ENCODE results near the gene OR5A1. TPM values are rescaled to one million over a fixed set of nuclear protein-coding genes. Genes with fewer than 3 reads are reported as not detected.

The OR5A1 gene
- total and polyA plus RNA-seq, 2 experiments from 2014 or later: not detected

- DNase-seq (ENCODE audit: low read depth in 1 of 2, low spot score in 1 of 2): no peak
- TF ChIP-seq CTCF (IDR thresholded peaks at IDR 0.05; ENCODE audit: low read depth, low read length): no peak
- no peak overlapping the region for H3K4me3 ChIP-seq
- H3K4me1 ChIP-seq (ENCODE audit: low read depth): no peaks in the 10 kb centered on the region
- H3K9me3 ChIP-seq (ENCODE audit: low read depth): no peaks in the 10 kb centered on the region
- H3K27me3 ChIP-seq: no peaks in the 10 kb centered on the region
- no peaks in the 10 kb centered on the region for H3K36me3 ChIP-seq
- no peak overlapping the region for H3K27ac ChIP-seq
These were observed 22.6 kb upstream of the OR5A1 start for GRCh38 chr11:59413646-59414045.

- Histone ChIP-seq H3K36me3 (no peaks in the 10 kb centered on the region), H3K27me3 (no peaks in the 10 kb centered on the region), H3K4me1 (ENCODE audit: low read depth) (peaks cover 2% of the 10 kb centered on the region), H3K4me3 (no peak overlapping the region), H3K9me3 (ENCODE audit: low read depth) (no peaks in the 10 kb centered on the region), H3K27ac (no peak overlapping the region)
- no peak for TF ChIP-seq CTCF (IDR thresholded peaks at IDR 0.05; ENCODE audit: low read depth, low read length)
- DNase-seq (ENCODE audit: low read depth in 1 of 2, low spot score in 1 of 2): no peak
These were observed 21.2 kb upstream of the OR5A1 start for GRCh38 chr11:59415111-59415510.

- H3K4me3 ChIP-seq: no peak overlapping the region
- no peak overlapping the region for H3K27ac ChIP-seq
- no peaks in the 10 kb centered on the region for H3K36me3 ChIP-seq
- TF ChIP-seq CTCF (IDR thresholded peaks at IDR 0.05; ENCODE audit: low read depth, low read length): no peak
- H3K27me3 ChIP-seq: no peaks in the 10 kb centered on the region
- no peaks in the 10 kb centered on the region for H3K9me3 ChIP-seq (ENCODE audit: low read depth)
- DNase-seq (ENCODE audit: low read depth in 1 of 2, low spot score in 1 of 2): no peak
- peaks cover 2% of the 10 kb centered on the region for H3K4me1 ChIP-seq (ENCODE audit: low read depth)
These were observed 19.7 kb upstream of the OR5A1 start for GRCh38 chr11:59416613-59417012.

GRCh38 chr11:59417023-59417422 lies 19.2 kb upstream of the OR5A1 start:
- no peaks in the 10 kb centered on the region for H3K27me3 ChIP-seq
- H3K9me3 ChIP-seq (ENCODE audit: low read depth): no peaks in the 10 kb centered on the region
- no peak for TF ChIP-seq CTCF (IDR thresholded peaks at IDR 0.05; ENCODE audit: low read depth, low read length)
- no peaks in the 10 kb centered on the region for H3K36me3 ChIP-seq
- peaks cover 2% of the 10 kb centered on the region for H3K4me1 ChIP-seq (ENCODE audit: low read depth)
- H3K4me3 ChIP-seq: no peak overlapping the region
- no peak overlapping the region for H3K27ac ChIP-seq
- no peak for DNase-seq (ENCODE audit: low read depth in 1 of 2, low spot score in 1 of 2)

GRCh38 chr11:59418156-59418555 lies 18.1 kb upstream of the OR5A1 start:
- no peak for TF ChIP-seq CTCF (IDR thresholded peaks at IDR 0.05; ENCODE audit: low read depth, low read length)
- no peak overlapping the region for H3K4me3 ChIP-seq
- no peak overlapping the region for H3K27ac ChIP-seq
- no peaks in the 10 kb centered on the region for H3K27me3 ChIP-seq
- no peak for DNase-seq (ENCODE audit: low read depth in 1 of 2, low spot score in 1 of 2)
- no peaks in the 10 kb centered on the region for H3K9me3 ChIP-seq (ENCODE audit: low read depth)
- H3K4me1 ChIP-seq (ENCODE audit: low read depth): peaks cover 2% of the 10 kb centered on the region
- H3K36me3 ChIP-seq: no peaks in the 10 kb centered on the region

- Histone ChIP-seq H3K4me1 (ENCODE audit: low read depth) (peaks cover 2% of the 10 kb centered on the region), H3K36me3 (no peaks in the 10 kb centered on the region), H3K27ac (no peak overlapping the region), H3K9me3 (ENCODE audit: low read depth) (no peaks in the 10 kb centered on the region), H3K27me3 (no peaks in the 10 kb centered on the region), H3K4me3 (no peak overlapping the region)
- DNase-seq (ENCODE audit: low read depth in 1 of 2, low spot score in 1 of 2): no peak
- TF ChIP-seq CTCF (IDR thresholded peaks at IDR 0.05; ENCODE audit: low read depth, low read length): no peak
These were observed 12.4 kb upstream of the OR5A1 start for GRCh38 chr11:59423835-59424234.
